DND-41 (cell line): Measurements from ENCODE around the gene DUSP28.

Experiments
- CTCF ChIP-seq: IDR thresholded peaks from 2 replicates; pipeline ENCODE4 v1.5.1; 2012; ENCODE audit warnings: borderline replicate concordance, low read length, moderate library complexity, mild to moderate bottlenecking; ENCODE audit not compliant: poor library complexity, severe bottlenecking; ENCODE audit errors: extremely low read depth
- EZH2 ChIP-seq: IDR thresholded peaks from 3 replicates; pipeline ENCODE4 v1.6.1; 2012; ENCODE audit warnings: borderline replicate concordance, low read depth, mild to moderate bottlenecking, moderate library complexity, low read length, inconsistent platforms; ENCODE audit not compliant: severe bottlenecking

GRCh38 chr2:240611601-240612210 lies 51.5 kb downstream of the DUSP28 start:
- TF ChIP-seq CTCF (no peak), EZH2 (no peak)
